Mucosa of descending colon (tissue), 3 donors: Measurements from ENCODE around the gene KIAA2012. TPM values are rescaled to one million over a fixed set of nuclear protein-coding genes. Genes with fewer than 3 reads are reported as not detected.

Source experiments
- ATAC-seq: fragments of 200-7000 bp; cut with Tn5 transposase; one replicate; pipeline ENCODE4 v1.9.1; 2020; ENCODE audit warnings: mild to moderate bottlenecking, moderate library complexity
- DNase-seq, 3 donors: peaks; one replicate each; pipeline ENCODE4 v3.0.0-alpha.2; 2020
- H3K36me3 ChIP-seq: fragments of 200-600 bp; one replicate; pipeline ENCODE4 v1.8.0; 2021; ENCODE audit warnings: low read depth, mild to moderate bottlenecking
- H3K4me1 ChIP-seq: fragments of 200-600 bp; one replicate; pipeline ENCODE4 v1.8.0; 2021; ENCODE audit warnings: low read depth, mild to moderate bottlenecking
- H3K4me3 ChIP-seq: fragments of 200-600 bp; one replicate; pipeline ENCODE4 v1.8.0; 2021; ENCODE audit warnings: mild to moderate bottlenecking
- H3K9me3 ChIP-seq: fragments of 200-600 bp; one replicate; pipeline ENCODE4 v1.8.0; 2021; ENCODE audit warnings: mild to moderate bottlenecking
- intact Hi-C, 2 donors: fragments of 100-400 bp; cut with DNase I in 1 of 2; cut with micrococcal nuclease in 1 of 2; formaldehyde crosslinking; loops; one replicate each; pipeline versions ENCODE4 v1.11.0 to v1.11.1; 2022; cut with DNase I, micrococcal nuclease
- total RNA-seq, 3 donors: library from RNA; stranded (reverse); fragmentation: NEBNext Ultra II Directional in 2 of 3; extraction: Animal tissue kit (Norgen Biotek cat#: 25700) in 2 of 3; gene quantifications; one replicate each; pipeline versions ENCODE4 v1.2.1 to v1.2.4, GENCODE V29; 2021 to 2023
- TF ChIP-seq, protein P1 (sequence below): fragments of 200-600 bp; IDR thresholded peaks from one replicate; pipeline ENCODE4 v1.8.0; 2022; ENCODE audit warnings: antibody characterized with exemption, mild to moderate bottlenecking
- donor health status: DM: no; HTN: no; CAD: no; lungs with moderate emphysema.
- donor health status: DM: no; HTN: no; CAD: no.
- donor health status: DM: no; HTN: yes; CAD: no.

KIAA2012 gene
- total RNA-seq, 3 donors from 2014 or later, result 0.13 to 0.14 TPM; not detected in 1

DNA sequence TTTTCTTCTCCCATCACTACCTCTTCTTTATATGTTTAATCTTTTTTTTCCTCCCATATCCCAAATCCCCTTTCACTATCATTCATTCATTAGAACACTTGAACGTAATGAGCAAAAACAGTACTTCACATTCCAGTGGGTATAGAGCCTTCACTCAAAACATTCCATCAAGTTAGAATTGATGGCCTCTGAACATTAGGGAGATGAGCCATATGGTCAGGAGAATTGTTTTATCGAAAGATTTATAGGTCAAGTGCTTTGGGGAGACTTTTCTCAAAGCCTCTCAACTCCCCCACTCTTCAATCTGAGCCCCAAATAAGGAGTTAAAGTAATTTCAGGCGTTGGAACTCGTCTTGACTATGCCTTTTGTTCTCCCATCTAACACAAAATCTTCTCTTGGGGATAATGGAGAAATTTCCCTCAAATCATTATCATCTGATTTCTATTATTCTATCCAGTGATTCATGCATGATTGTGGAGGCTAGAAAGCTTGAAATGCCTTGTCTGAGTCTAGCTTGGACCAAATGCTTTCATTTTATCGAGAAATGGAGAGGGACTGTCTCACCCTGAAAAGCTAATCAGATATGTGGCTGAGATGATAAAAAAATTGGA lies 79.2 kb downstream of the KIAA2012 start:
- TF ChIP-seq, protein P1, sequence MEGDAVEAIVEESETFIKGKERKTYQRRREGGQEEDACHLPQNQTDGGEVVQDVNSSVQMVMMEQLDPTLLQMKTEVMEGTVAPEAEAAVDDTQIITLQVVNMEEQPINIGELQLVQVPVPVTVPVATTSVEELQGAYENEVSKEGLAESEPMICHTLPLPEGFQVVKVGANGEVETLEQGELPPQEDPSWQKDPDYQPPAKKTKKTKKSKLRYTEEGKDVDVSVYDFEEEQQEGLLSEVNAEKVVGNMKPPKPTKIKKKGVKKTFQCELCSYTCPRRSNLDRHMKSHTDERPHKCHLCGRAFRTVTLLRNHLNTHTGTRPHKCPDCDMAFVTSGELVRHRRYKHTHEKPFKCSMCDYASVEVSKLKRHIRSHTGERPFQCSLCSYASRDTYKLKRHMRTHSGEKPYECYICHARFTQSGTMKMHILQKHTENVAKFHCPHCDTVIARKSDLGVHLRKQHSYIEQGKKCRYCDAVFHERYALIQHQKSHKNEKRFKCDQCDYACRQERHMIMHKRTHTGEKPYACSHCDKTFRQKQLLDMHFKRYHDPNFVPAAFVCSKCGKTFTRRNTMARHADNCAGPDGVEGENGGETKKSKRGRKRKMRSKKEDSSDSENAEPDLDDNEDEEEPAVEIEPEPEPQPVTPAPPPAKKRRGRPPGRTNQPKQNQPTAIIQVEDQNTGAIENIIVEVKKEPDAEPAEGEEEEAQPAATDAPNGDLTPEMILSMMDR, result no peak
- intact Hi-C loops, result no loop called here
- Histone ChIP-seq H3K4me1 (no peaks in the 10 kb centered on the region), H3K36me3 (no peaks in the 10 kb centered on the region), H3K4me3 (no peak overlapping the region), H3K9me3 (no peaks in the 10 kb centered on the region)
- ATAC-seq, result no peak
- no peak for DNase-seq

DNA sequence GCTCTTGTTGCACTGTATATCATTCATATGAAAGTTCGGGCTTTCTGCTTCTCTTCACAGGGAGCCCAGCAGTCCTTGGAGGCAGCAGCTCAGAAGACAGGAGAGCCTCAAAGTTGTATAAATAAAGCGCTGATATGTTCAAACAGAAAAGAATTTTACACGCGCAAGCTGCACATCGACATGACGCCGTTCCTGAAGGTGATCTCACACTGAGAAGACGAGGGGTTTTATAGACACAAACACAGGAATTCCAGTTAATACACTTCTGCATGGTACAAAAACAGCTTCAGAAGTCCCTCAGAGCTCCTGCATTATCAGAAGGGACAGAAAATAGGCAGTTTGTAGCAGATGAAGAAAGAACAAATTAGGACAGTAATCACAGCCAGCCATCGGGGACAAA lies 81.6 kb downstream of the KIAA2012 start:
- TF ChIP-seq, protein P1, result no peak
- intact Hi-C loops, result no loop called here
- H3K36me3 ChIP-seq, result no peaks in the 10 kb centered on the region

DNA sequence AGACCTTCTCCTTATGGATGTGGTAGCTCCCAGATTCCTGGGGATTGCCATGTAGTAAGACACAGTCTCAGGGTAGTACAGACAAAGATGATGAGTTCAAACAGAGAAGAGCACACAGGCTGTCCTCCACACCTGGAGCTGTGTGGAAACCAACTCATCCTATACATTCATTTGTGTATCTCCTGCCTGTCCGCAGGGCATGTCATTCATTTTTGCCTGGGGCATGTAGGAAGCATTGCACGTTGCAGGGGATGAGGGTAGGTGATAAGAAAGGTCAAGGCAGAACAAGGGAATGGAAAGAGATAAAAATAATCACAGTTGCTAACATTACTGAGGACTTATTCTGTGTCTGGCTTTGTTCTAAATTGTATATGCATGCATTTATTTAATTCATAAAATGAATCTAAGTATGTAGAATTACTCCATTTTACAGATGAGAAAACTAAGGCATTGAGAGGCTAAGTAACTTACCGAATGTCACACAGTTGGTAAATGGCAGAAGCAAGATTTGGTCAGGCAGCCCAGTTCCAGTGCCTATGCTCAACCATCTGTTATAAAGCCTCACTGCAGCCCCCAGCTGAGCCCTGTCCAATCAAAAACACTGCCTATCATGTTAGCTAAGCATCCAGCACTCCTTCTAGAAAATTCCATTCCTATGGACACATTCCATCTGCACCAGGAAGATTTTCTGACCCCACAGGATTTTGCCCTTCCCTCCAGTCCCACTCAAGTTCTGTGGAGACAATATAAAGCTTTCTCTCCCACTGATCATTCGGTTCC lies 84.3 kb downstream of the KIAA2012 start:
- ATAC-seq (no peak), DNase-seq (no peak)
- no peaks in the 10 kb centered on the region for H3K9me3 ChIP-seq
- no peaks in the 10 kb centered on the region for H3K4me1 ChIP-seq
- H3K4me3 ChIP-seq, result no peak overlapping the region
- TF ChIP-seq, protein P1, result no peak
- H3K36me3 ChIP-seq, result no peaks in the 10 kb centered on the region
- intact Hi-C loops, result no loop called here

More for the DNA sequence above, 81.6 kb downstream of the KIAA2012 start:
- H3K4me1 ChIP-seq, result no peaks in the 10 kb centered on the region
- no peak for DNase-seq
- H3K4me3 ChIP-seq, result no peak overlapping the region
- ATAC-seq, result no peak
- H3K9me3 ChIP-seq, result no peaks in the 10 kb centered on the region

DNA sequence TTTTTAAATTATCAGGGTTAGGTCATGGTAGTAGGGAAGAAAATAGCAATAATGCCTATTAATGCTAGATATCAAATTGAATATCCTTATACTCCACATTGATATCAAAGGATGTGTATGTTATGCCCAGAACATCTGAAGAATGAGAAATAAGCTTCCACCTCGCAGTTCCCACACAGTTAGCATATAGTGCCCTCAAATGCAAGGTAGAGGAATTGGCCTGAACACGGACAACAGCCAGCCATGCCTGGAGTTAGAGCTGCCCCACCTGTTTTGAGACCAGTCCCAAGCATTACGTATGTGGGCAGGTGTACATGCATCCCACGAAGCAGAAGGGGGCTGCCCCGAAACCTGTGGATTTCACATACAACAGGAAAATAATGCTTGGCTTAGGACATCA lies 85.7 kb downstream of the KIAA2012 start:
- DNase-seq (no peak), ATAC-seq (no peak)
- intact Hi-C loops, result no loop called here
- H3K4me1 ChIP-seq, result no peaks in the 10 kb centered on the region
- H3K4me3 ChIP-seq, result no peak overlapping the region
- H3K36me3 ChIP-seq, result no peaks in the 10 kb centered on the region
- TF ChIP-seq, protein P1, result no peak
- no peaks in the 10 kb centered on the region for H3K9me3 ChIP-seq

DNA sequence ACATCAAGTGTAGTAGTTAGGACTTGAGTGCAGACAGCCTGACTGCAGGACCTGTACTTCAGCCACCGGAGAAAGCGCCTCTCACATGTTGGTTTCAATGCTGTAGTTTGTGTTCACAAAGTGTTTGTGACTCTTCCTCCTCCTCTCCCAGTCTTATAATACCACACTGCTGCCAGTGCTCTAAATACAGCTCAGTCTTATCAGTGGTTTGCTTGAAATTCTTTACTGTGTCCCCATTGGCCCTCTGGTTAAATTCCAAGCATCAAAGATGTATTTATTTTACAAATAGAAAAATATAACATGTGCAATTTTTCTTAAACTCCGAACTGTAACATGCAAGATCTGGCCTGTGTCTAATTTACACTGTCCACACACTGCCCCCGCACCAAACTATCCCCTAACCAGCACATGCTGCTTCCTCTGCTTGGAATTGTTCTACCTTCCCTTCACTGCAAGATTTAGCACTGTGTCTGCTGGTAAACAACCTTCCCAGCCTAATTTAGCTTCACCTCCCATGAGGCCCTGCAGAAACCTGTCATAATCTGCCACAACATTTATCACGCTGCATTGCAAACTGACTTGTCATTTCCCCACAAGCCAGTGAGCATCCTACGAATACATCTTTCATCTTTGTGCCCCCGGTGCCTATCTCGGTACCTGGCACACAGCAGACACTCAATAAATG lies 88.2 kb downstream of the KIAA2012 start:
- TF ChIP-seq, protein P1, result no peak
- Histone ChIP-seq H3K9me3 (no peaks in the 10 kb centered on the region), H3K4me1 (no peaks in the 10 kb centered on the region), H3K4me3 (no peak overlapping the region), H3K36me3 (no peaks in the 10 kb centered on the region)
- ATAC-seq (no peak), DNase-seq (no peak)
- intact Hi-C loops, result no loop called here
